ENCODE results near the gene ELOVL6.

The ELOVL6 gene

DNA sequence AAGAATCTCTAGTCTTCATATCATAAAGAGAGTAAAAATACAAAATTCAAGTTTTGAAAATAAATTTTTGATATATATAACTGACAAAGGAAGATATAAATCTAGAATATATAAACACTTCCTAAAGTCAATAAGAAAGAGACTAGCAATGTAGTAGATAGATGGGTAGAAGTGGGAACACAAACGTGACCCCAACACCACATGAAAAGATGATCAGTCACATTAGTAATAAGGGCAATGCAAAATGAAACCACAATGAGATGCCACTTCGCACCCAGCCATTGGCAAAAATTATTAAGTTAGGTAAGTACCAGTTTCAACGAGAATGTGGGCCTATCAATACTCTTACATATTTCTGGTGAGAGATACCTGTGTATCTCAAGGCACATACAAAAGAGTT, 179.3 kb downstream of the ELOVL6 start:
- no peak for FAIRE-seq
- no peak for DNase-seq (ENCODE audit: insufficient read length, low spot score)
- TF ChIP-seq CTCF (IDR thresholded peaks at IDR 0.05; ENCODE audit: insufficient read depth, missing control alignments), result no peak

DNA sequence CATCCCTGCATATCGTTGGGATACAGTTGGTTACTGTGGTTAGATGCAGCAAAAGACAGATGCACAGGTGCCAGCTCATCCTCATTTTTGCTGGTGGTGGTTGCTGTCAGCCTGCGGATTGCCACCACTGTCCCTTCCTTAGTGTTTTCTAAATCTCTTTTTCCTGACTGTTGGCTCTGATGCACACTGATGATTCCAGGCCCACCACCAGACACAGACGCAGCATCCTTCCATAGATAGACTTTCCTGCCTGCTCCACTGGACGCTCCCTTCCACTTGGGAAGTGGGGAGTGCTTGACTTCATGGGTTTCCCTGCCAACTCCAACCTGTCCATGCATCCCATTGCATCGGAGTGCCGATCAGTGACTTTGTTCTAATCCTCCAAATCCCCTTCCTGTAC, 184.2 kb downstream of the ELOVL6 start:
- FAIRE-seq, result no peak
- no peak for TF ChIP-seq CTCF (IDR thresholded peaks at IDR 0.05; ENCODE audit: insufficient read depth, missing control alignments)
- no peak for DNase-seq (ENCODE audit: insufficient read length, low spot score)

- FAIRE-seq (no peak), DNase-seq (ENCODE audit: insufficient read length, low spot score) (no peak)
- no peak for TF ChIP-seq CTCF (IDR thresholded peaks at IDR 0.05; ENCODE audit: insufficient read depth, missing control alignments)
These were observed 185.5 kb downstream of the ELOVL6 start for GRCh38 chr4:110012917-110013316.

DNA sequence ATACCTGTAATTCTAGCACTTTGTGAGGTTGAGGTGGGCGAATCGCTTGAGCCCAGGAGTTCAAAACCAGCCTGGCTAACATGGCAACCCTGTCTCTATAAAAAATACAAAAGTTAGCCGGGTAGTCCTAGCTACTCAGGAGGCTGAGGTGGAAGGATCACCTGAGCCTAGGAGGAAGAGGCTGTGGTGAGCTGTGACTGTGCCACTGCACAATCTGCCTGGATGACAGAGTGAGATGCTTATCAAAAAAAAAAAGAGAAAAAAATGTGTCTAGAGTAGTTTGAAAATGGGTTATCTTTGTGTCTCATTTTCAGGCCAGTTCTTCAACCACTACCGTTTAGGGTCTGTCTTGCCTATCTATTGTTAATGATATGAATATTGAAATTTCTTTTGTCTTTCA, 187.6 kb downstream of the ELOVL6 start:
- TF ChIP-seq CTCF (IDR thresholded peaks at IDR 0.05; ENCODE audit: insufficient read depth, missing control alignments), result no peak
- no peak for DNase-seq (ENCODE audit: insufficient read length, low spot score)
- no peak for FAIRE-seq

- DNase-seq (ENCODE audit: insufficient read length, low spot score), result no peak
- no peak for FAIRE-seq
- no peak for TF ChIP-seq CTCF (IDR thresholded peaks at IDR 0.05; ENCODE audit: insufficient read depth, missing control alignments)
These were observed 188.9 kb downstream of the ELOVL6 start for GRCh38 chr4:110009550-110009949.

- FAIRE-seq, result no peak
- no peak for DNase-seq (ENCODE audit: insufficient read length, low spot score)
- TF ChIP-seq CTCF (IDR thresholded peaks at IDR 0.05; ENCODE audit: insufficient read depth, missing control alignments), result no peak
These were observed 189.9 kb downstream of the ELOVL6 start for GRCh38 chr4:110008540-110008939.

- DNase-seq (ENCODE audit: insufficient read length, low spot score), result no peak
- no peak for FAIRE-seq
- TF ChIP-seq CTCF (IDR thresholded peaks at IDR 0.05; ENCODE audit: insufficient read depth, missing control alignments), result no peak
These were observed 191.2 kb downstream of the ELOVL6 start for GRCh38 chr4:110007217-110007616.

All from D721Med (cell line).